Body of pancreas (tissue), 4 donors: Measurements from ENCODE around the gene SAFB2. TPM values are rescaled to one million over a fixed set of nuclear protein-coding genes. Genes with fewer than 3 reads are reported as not detected.

Experiments
- ATAC-seq: fragments of 150-250 bp; one replicate; pipeline ENCODE4 v1.9.1; 2016
- DNase-seq, 4 donors: peaks; one replicate each; pipeline ENCODE4 v3.0.0-alpha.2; 2019
- H3K27ac ChIP-seq, 4 donors: fragments of 200-600 bp; sonication (generic); 1 replicate in 3 of 4; 2 replicates in 1 of 4; pipeline versions ENCODE4 v1.5.1 to v1.6.1; 2016 to 2019; ENCODE audit warnings: mild to moderate bottlenecking in 1 of 4, mixed read lengths in 1 of 4, moderate library complexity in 1 of 4
- H3K27me3 ChIP-seq, 2 donors: fragments of 200-600 bp; sonication (generic); one replicate each; pipeline ENCODE4 v1.6.0; 2016; ENCODE audit warnings: mild to moderate bottlenecking in 1 of 2
- H3K36me3 ChIP-seq, 2 donors: fragments of 200-600 bp; sonication (generic); replicated peaks in 1 of 2; 2 replicates each; pipeline ENCODE4 v1.5.1; 2016; ENCODE audit warnings: low read depth in 2 of 2; ENCODE audit not compliant: insufficient read depth in 1 of 2
- H3K4me1 ChIP-seq: fragments of 200-600 bp; sonication (generic); one replicate; pipeline ENCODE4 v1.6.0; 2016
- H3K4me3 ChIP-seq, 2 donors: fragments of 200-600 bp; sonication (generic); 1 replicate in 1 of 2; 2 replicates in 1 of 2; pipeline ENCODE4 v1.5.1; 2016 to 2019
- H3K9me3 ChIP-seq, 3 donors: fragments of 200-600 bp; sonication (generic); 1 replicate in 2 of 3; 2 replicates in 1 of 3; pipeline ENCODE4 v1.5.1; 2016
- CTCF ChIP-seq, 7 experiments: fragments of 450-650 bp in 4 of 7; fragments of 200-600 bp in 3 of 7; sonication (generic) in 3 of 7; IDR thresholded peaks; one replicate each; pipeline ENCODE4 v1.5.1; 2016 to 2019; ENCODE audit warnings: antibody characterized with exemption in 7 of 7
- POLR2A ChIP-seq, 3 donors: fragments of 450-650 bp; IDR thresholded peaks; one replicate each; pipeline ENCODE4 v1.6.1; 2016; ENCODE audit warnings: antibody characterized with exemption in 3 of 3, mild to moderate bottlenecking in 2 of 3
- WGBS, 2 donors: methylation state at CpG; one replicate each; pipeline ENCODE4 v1.1.5; 2017; 5-methylcytosine and 5-hydroxymethylcytosine counted together
- intact Hi-C: fragments of 100-400 bp; cut with DNase I; formaldehyde crosslinking; loops from one replicate; pipeline ENCODE4 v1.15.1; 2023
- total RNA-seq, 2 donors: library from RNA; depleted of rRNA; stranded (reverse); fragments of >200 nt; gene quantifications; one replicate each; pipeline ENCODE4 v1.1.0, GENCODE V29; 2016

The SAFB2 gene
- total RNA-seq, 2 donors from 2014 or later: 38.7 to 104 TPM

- Histone ChIP-seq H3K27ac (no peak overlapping the region), H3K9me3 (no peaks in the 10 kb centered on the region), H3K36me3 (peaks cover 20 to 62% of the 10 kb centered on the region in 2 donors), H3K4me1 (no peaks in the 10 kb centered on the region), H3K4me3 (no peak overlapping the region), H3K27me3 (no peaks in the 10 kb centered on the region)
- no peak for ATAC-seq
- no peak for TF ChIP-seq POLR2A (IDR thresholded peaks at IDR 0.05)
- no peak for TF ChIP-seq CTCF (IDR thresholded peaks at IDR 0.05)
- 96 to 98% methylated on average over 32 to 37 of the region's 42 CpGs for WGBS, 2 donors
- no peak for DNase-seq
- intact Hi-C loops: no loop called here
Observed at GRCh38 chr19:5661483-5661882, 38.9 kb upstream of the SAFB2 start.

- H3K36me3 ChIP-seq: peaks cover 13 to 51% of the 10 kb centered on the region in 2 donors
- no peaks in the 10 kb centered on the region for H3K4me1 ChIP-seq
- DNase-seq (no peak), ATAC-seq (no peak)
- no peaks in the 10 kb centered on the region for H3K9me3 ChIP-seq
- no peaks in the 10 kb centered on the region for H3K27me3 ChIP-seq
- TF ChIP-seq CTCF (IDR thresholded peaks at IDR 0.05) (no peak), POLR2A (IDR thresholded peaks at IDR 0.05) (no peak)
- WGBS, 2 donors: 50 to 83% methylated on average over 5 of the region's 5 CpGs
- no peak overlapping the region for H3K4me3 ChIP-seq
- intact Hi-C loops: no loop called here
- H3K27ac ChIP-seq: no peak overlapping the region
Observed at GRCh38 chr19:5655412-5655811, 32.8 kb upstream of the SAFB2 start.

- 90 to 93% methylated on average over 5 of the region's 5 CpGs for WGBS, 2 donors
- no peaks in the 10 kb centered on the region for H3K27me3 ChIP-seq
- no peak for TF ChIP-seq CTCF (IDR thresholded peaks at IDR 0.05)
- TF ChIP-seq POLR2A (IDR thresholded peaks at IDR 0.05): no peak
- H3K27ac ChIP-seq: no peak overlapping the region
- H3K36me3 ChIP-seq: peaks cover 16 to 56% of the 10 kb centered on the region in 2 donors
- no peak for ATAC-seq
- no peak for DNase-seq
- intact Hi-C loops: no loop called here
- no peaks in the 10 kb centered on the region for H3K4me1 ChIP-seq
- H3K9me3 ChIP-seq: no peaks in the 10 kb centered on the region
- no peak overlapping the region for H3K4me3 ChIP-seq
Observed at GRCh38 chr19:5654931-5655330, 32.4 kb upstream of the SAFB2 start.

- H3K27ac ChIP-seq: no peak overlapping the region
- TF ChIP-seq CTCF (IDR thresholded peaks at IDR 0.05) (no peak), POLR2A (IDR thresholded peaks at IDR 0.05) (no peak)
- WGBS, 2 donors: 90 to 93% methylated on average over 9 to 10 of the region's 10 CpGs
- no peaks in the 10 kb centered on the region for H3K27me3 ChIP-seq
- no peak for DNase-seq
- ATAC-seq: no peak
- H3K4me1 ChIP-seq: no peaks in the 10 kb centered on the region
- H3K9me3 ChIP-seq: no peaks in the 10 kb centered on the region
- peaks cover 20 to 55% of the 10 kb centered on the region in 2 donors for H3K36me3 ChIP-seq
- H3K4me3 ChIP-seq: no peak overlapping the region
- intact Hi-C loops: no loop called here
Observed at GRCh38 chr19:5652261-5652660, 29.7 kb upstream of the SAFB2 start.

- peaks cover 20 to 64% of the 10 kb centered on the region in 2 donors for H3K36me3 ChIP-seq
- H3K27ac ChIP-seq: no peak overlapping the region
- 96 to 100% methylated on average over 3 to 5 of the region's 5 CpGs for WGBS, 2 donors
- H3K4me1 ChIP-seq: no peaks in the 10 kb centered on the region
- H3K27me3 ChIP-seq: no peaks in the 10 kb centered on the region
- TF ChIP-seq POLR2A (IDR thresholded peaks at IDR 0.05): no peak
- TF ChIP-seq CTCF (IDR thresholded peaks at IDR 0.05): no peak
- intact Hi-C loops: no loop called here
- no peak overlapping the region for H3K4me3 ChIP-seq
- no peak for ATAC-seq
- no peak for DNase-seq
- H3K9me3 ChIP-seq: no peaks in the 10 kb centered on the region
Observed at GRCh38 chr19:5651361-5651760, 28.8 kb upstream of the SAFB2 start.
